NT2/D1 (cell line): ENCODE measurements around the gene CTXN1.

Experiments used
- DNase-seq: peaks from one replicate; pipeline ENCODE4 v3.0.0-alpha.2; 2011; ENCODE audit warnings: low read depth, low spot score
- H3K27me3 ChIP-seq: 2 replicates; pipeline ENCODE4 v1.6.0; 2011; ENCODE audit warnings: mild to moderate bottlenecking; ENCODE audit not compliant: insufficient read length, insufficient read depth
- H3K36me3 ChIP-seq: 2 replicates; pipeline ENCODE4 v1.6.1; 2011; ENCODE audit warnings: mild to moderate bottlenecking, low read length, mixed read lengths; ENCODE audit not compliant: insufficient read depth, insufficient read length
- H3K4me1 ChIP-seq: 2 replicates; pipeline ENCODE4 v1.5.1; 2011; ENCODE audit not compliant: insufficient read depth, insufficient read length
- H3K4me3 ChIP-seq: 2 replicates; pipeline ENCODE4 v1.5.1; 2011; ENCODE audit warnings: low read depth; ENCODE audit not compliant: insufficient read length
- H3K9ac ChIP-seq: 2 replicates; pipeline ENCODE4 v1.6.0; 2011; ENCODE audit warnings: low read depth; ENCODE audit not compliant: insufficient read length
- H3K9me3 ChIP-seq: 2 replicates; pipeline ENCODE4 v1.5.1; 2011; ENCODE audit warnings: mild to moderate bottlenecking, low read length; ENCODE audit not compliant: insufficient read depth
- SUZ12 ChIP-seq: IDR thresholded peaks from 2 replicates; pipeline ENCODE4 v1.6.1; 2011; ENCODE audit not compliant: insufficient read length, insufficient read depth; ENCODE audit errors: extremely low read depth
- YY1 ChIP-seq: IDR thresholded peaks from 2 replicates; pipeline ENCODE4 v1.6.1; 2011; ENCODE audit not compliant: insufficient read length, insufficient read depth
- ZNF274 ChIP-seq: IDR thresholded peaks from 2 replicates; pipeline ENCODE4 v1.6.1; 2011; ENCODE audit warnings: mild to moderate bottlenecking, low read depth, low read length

CTXN1 gene

DNA sequence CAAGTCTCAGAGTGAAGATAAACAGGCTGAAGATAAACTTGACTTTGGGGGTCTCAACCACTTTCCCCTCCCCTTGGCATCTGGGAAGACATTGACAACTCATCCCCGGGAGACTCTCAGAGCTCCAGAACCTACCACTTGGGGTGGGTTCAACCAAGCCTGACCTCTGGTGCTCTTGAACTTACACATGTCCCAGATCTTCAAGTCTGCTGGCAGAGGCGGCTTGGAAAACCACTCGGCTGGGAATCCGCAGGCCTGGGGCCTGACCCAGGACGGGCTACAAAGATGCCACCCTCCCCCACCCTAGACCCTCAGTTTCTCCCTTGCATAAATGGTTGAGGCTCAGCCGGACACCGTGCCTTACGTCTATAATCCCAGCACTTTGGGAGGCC lies 37.1 kb downstream of the CTXN1 start:
- Histone ChIP-seq H3K9ac (peak overlapping the region; percentile 85), H3K9me3 (no peaks in the 10 kb centered on the region), H3K27me3 (no peaks in the 10 kb centered on the region), H3K4me3 (peak overlapping the region; percentile 67), H3K4me1 (peaks cover 2% of the 10 kb centered on the region), H3K36me3 (peaks cover 2% of the 10 kb centered on the region)
- TF ChIP-seq SUZ12 (no peak), ZNF274 (no peak), YY1 (no peak)
- DNase-seq = no peak

DNA sequence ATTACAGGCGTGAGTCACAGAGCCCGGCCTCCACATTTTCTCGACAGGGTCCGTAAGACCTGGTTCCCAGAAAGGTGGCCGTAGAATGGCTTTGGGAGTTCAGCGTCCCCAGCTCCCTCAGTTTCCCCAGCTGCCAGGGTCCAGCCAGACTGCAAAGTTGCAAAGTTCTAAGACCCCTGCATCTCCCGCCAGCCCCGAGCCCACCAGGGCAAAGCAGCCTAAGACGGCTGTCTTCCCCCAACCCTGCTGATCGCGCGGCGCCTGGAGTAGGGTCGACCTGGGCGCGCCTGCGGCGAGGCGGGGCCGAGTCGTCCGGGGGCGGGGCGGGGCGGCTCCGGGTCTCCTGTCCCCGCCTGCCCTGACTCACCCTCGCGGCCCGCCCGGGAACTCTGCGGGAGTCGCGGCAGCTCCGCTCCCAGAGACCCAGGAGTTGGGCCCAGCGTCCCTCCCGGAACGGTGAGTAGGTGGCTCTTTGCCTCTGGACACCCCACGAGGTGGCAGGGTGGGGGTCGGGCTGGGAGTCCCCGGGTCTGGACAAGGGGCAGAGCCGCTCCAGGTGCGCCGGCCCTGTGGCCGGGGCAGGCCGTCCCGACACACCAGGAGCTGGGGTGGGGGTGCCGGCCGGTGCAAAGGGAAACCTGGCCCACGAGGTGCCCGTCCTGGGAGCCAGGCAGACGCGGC lies 37.6 kb downstream of the CTXN1 start, which contains the start of gene LRRC8E:
TSS of gene LRRC8E (plus strand) at position 366 of the 681 bp plus-strand sequence. CDS start 7,094 bp downstream, outside the sequence.
- Histone ChIP-seq H3K9ac (peak within 1 kb of the TSS; percentile 85), H3K4me3 (peak within 1 kb of the TSS; percentile 67), H3K27me3 (no peaks in the 10 kb centered on the region), H3K9me3 (no peaks in the 10 kb centered on the region), H3K4me1 (peaks cover 2% of the 10 kb centered on the region), H3K36me3 (no peaks in the 10 kb centered on the region)
- peak; percentile 44 for DNase-seq
- TF ChIP-seq ZNF274 = no peak

GRCh38 chr19:7887408-7888144 lies 38.4 kb downstream of the CTXN1 start:
- no peak for DNase-seq
- Histone ChIP-seq H3K4me3 (peak overlapping the region; percentile 27), H3K9me3 (no peaks in the 10 kb centered on the region), H3K27me3 (no peaks in the 10 kb centered on the region), H3K9ac (peak overlapping the region; percentile 57), H3K4me1 (peaks cover 2% of the 10 kb centered on the region), H3K36me3 (no peaks in the 10 kb centered on the region)
- TF ChIP-seq ZNF274 (no peak), SUZ12 (no peak), YY1 (no peak)

DNA sequence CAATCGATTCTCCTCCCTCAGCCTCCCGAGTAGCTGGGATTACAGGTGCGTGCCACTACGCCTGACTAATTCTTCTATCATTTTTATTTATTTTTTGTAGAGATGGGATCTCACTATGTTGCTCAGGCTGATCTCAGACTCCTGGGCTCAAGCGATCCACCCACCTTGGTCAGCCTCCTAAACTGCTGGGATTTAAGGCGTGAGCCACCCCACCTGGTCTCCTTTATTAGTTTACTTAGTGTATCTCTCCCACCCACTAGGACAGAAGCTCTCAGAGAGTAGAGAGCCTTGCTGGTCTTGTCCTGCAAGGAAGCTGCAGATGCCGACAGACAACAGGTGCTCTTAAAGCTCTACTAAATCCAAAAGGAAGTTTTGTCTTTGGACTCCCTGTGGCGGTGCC lies 40.1 kb downstream of the CTXN1 start:
- no peak overlapping the region for H3K9ac ChIP-seq
- no peak for TF ChIP-seq YY1
- no peak for TF ChIP-seq SUZ12
- no peak for TF ChIP-seq ZNF274
- no peaks in the 10 kb centered on the region for H3K27me3 ChIP-seq
- DNase-seq = no peak
- no peaks in the 10 kb centered on the region for H3K36me3 ChIP-seq
- H3K4me3 ChIP-seq = no peak overlapping the region
- H3K4me1 ChIP-seq = no peaks in the 10 kb centered on the region
- no peaks in the 10 kb centered on the region for H3K9me3 ChIP-seq

DNA sequence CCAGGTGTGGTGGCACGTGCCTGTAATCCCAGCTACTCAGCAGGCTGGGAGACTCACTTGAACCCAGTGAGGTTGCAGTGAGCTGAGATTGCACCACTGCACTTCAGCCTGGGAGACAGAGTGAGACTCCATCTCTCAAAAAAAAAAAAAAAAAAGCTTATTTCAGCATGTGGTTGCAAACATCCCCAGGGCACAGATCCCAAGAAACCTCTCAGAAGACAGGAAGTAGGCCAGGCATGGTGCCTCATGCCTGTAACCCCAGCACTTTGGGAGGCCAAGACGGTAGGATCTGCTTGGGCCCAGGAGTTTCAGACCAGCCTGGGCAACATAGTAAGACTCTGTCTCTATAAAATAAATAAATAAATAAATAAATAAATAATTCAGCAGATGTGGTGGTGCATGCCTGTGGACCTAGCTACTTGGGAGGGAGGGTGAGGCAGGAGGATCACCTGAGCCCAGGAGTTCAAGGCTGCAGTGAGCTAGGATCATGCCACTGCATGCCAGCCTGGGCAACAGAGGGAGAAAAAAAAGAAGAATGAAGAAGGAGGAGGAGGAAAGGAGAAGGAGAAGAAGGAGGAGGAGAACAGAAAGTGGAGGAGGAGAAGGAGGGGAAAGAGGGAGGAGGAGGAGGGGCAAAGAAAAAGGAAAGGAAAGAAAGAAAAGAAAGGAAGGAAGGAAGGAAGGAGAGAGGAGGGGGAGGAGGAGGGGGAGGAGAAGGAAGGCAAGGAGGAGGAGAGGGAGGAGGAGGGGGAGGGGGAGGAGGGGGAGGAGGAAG lies 42.0 kb downstream of the CTXN1 start:
- Histone ChIP-seq H3K27me3 (no peaks in the 10 kb centered on the region), H3K4me3 (no peak overlapping the region), H3K9me3 (no peaks in the 10 kb centered on the region), H3K36me3 (no peaks in the 10 kb centered on the region), H3K9ac (no peak overlapping the region), H3K4me1 (peaks cover 3% of the 10 kb centered on the region)
- TF ChIP-seq SUZ12 = no peak
- no peak for TF ChIP-seq ZNF274
- no peak for TF ChIP-seq YY1
- no peak for DNase-seq

- no peak for DNase-seq
- no peak for TF ChIP-seq ZNF274
- no peak for TF ChIP-seq SUZ12
- Histone ChIP-seq H3K9ac (no peak overlapping the region), H3K9me3 (no peaks in the 10 kb centered on the region), H3K36me3 (no peaks in the 10 kb centered on the region), H3K27me3 (no peaks in the 10 kb centered on the region), H3K4me1 (peaks cover 3% of the 10 kb centered on the region), H3K4me3 (no peak overlapping the region)
These were observed 42.8 kb downstream of the CTXN1 start for GRCh38 chr19:7883105-7883504.

GRCh38 chr19:7881910-7882309 lies 44.0 kb downstream of the CTXN1 start:
- no peak for DNase-seq
- no peak overlapping the region for H3K4me3 ChIP-seq
- no peaks in the 10 kb centered on the region for H3K36me3 ChIP-seq
- H3K9me3 ChIP-seq = no peaks in the 10 kb centered on the region
- H3K27me3 ChIP-seq = no peaks in the 10 kb centered on the region
- peaks cover 3% of the 10 kb centered on the region for H3K4me1 ChIP-seq
- no peak overlapping the region for H3K9ac ChIP-seq
- TF ChIP-seq ZNF274 (no peak), SUZ12 (no peak), YY1 (no peak)
